NB4 (cell line): ENCODE measurements around the gene ACMSD.

Experiments used
- DNase-seq: peaks from one replicate; pipeline ENCODE4 v3.0.0; 2010; ENCODE audit warnings: low read depth
- H3K4me3 ChIP-seq: one replicate; pipeline ENCODE4 v1.5.1; 2011; ENCODE audit warnings: mild to moderate bottlenecking, low read depth, low read length, moderate library complexity
- MYC ChIP-seq: IDR thresholded peaks from 2 replicates; pipeline ENCODE4 v1.6.1; 2011; ENCODE audit warnings: low read depth, low read length
- POLR2A ChIP-seq: IDR thresholded peaks from 2 replicates; pipeline ENCODE4 v1.6.1; 2011; ENCODE audit warnings: mild to moderate bottlenecking; ENCODE audit not compliant: insufficient read length; ENCODE audit errors: extremely low read depth
- TF ChIP-seq, protein P1 (sequence below): IDR thresholded peaks from one replicate; pipeline ENCODE4 v1.5.1; 2012; ENCODE audit warnings: low read depth, low read length
- TF ChIP-seq, protein P2 (sequence below): IDR thresholded peaks from 2 replicates; pipeline ENCODE4 v1.6.1; 2011; ENCODE audit warnings: low read depth, low read length

Gene ACMSD

DNA sequence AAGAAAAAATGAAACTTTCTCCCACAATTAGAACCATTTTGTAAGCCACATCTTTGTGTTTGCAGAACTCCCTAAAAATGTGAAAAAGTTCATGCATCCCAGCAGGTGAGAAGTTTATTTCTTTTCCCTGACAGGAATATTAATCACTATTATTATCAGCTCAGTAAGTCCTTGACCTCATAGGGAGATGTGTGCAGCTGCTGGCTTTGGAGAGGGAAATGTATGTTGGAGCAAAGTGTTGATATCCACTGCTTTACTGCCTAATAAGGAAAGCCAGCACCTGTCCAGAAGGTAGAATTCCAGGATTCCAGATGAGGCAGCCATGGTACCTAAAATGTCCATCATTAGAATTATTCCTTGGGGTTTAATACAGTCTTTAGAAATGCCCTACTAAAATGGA, 44.4 kb downstream of the ACMSD start:
- no peak overlapping the region for H3K4me3 ChIP-seq
- no peak for TF ChIP-seq MYC
- TF ChIP-seq, protein P1, sequence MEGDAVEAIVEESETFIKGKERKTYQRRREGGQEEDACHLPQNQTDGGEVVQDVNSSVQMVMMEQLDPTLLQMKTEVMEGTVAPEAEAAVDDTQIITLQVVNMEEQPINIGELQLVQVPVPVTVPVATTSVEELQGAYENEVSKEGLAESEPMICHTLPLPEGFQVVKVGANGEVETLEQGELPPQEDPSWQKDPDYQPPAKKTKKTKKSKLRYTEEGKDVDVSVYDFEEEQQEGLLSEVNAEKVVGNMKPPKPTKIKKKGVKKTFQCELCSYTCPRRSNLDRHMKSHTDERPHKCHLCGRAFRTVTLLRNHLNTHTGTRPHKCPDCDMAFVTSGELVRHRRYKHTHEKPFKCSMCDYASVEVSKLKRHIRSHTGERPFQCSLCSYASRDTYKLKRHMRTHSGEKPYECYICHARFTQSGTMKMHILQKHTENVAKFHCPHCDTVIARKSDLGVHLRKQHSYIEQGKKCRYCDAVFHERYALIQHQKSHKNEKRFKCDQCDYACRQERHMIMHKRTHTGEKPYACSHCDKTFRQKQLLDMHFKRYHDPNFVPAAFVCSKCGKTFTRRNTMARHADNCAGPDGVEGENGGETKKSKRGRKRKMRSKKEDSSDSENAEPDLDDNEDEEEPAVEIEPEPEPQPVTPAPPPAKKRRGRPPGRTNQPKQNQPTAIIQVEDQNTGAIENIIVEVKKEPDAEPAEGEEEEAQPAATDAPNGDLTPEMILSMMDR: no peak
- TF ChIP-seq, protein P2, sequence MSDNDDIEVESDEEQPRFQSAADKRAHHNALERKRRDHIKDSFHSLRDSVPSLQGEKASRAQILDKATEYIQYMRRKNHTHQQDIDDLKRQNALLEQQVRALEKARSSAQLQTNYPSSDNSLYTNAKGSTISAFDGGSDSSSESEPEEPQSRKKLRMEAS: no peak
- no peak for TF ChIP-seq POLR2A
- no peak for DNase-seq

DNA sequence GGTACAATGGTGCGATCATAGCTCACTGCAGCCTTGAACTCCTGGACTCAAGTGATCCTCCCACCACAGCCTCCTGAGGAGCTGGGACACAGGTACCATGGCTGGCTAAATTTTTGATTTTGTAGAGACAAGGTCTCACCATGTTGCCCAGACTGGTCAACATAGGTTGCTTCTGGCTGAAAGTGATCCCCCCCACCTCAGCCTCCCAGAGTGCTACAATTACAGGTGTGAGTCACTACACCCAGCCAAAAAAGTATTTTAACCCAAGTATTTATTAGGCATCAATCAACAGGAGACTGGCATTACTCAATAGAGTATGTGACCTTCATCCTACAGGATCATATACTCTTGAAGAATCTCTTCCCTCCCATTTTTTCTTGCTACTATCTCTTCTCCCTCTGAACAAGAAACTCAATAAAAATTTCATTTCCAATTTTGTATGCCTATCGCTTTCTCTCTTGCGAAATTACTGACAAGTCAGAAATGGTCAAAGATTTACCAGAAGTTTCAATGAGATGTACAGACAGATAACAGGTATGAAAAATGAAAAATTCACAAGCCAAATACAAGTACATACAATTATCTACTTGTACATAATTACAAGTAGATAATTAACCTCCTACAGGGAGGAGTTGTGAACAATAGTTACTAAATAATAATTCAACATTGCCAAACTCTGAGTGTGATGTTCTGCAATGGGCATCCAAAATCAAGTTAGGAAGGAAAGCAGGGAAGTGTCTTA, 45.3 kb downstream of the ACMSD start:
- H3K4me3 ChIP-seq: no peak overlapping the region
- no peak for DNase-seq
- TF ChIP-seq, protein P2: no peak
- TF ChIP-seq POLR2A (no peak), MYC (no peak)
- TF ChIP-seq, protein P1: no peak

DNA sequence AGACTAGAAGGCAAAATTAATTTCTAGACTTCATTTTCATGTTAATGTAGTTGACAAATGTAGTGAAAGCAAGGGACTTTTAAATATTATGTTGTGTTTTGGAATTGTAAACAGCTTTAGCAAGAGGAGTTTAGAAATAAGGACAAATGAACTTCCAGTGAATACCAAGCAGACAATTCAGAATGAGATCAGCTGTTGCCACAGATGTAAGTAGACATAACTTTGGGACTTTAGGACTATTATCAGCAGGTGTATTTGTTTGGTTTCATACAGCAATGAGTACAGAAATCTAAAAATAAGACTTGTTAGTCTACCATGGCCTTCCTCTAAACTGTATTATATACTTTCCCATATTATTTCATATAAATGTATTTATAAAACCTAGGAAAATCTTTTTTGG, 46.0 kb downstream of the ACMSD start:
- TF ChIP-seq, protein P1: no peak
- TF ChIP-seq, protein P2: no peak
- TF ChIP-seq MYC: no peak
- TF ChIP-seq POLR2A: no peak
- no peak overlapping the region for H3K4me3 ChIP-seq
- DNase-seq: no peak

DNA sequence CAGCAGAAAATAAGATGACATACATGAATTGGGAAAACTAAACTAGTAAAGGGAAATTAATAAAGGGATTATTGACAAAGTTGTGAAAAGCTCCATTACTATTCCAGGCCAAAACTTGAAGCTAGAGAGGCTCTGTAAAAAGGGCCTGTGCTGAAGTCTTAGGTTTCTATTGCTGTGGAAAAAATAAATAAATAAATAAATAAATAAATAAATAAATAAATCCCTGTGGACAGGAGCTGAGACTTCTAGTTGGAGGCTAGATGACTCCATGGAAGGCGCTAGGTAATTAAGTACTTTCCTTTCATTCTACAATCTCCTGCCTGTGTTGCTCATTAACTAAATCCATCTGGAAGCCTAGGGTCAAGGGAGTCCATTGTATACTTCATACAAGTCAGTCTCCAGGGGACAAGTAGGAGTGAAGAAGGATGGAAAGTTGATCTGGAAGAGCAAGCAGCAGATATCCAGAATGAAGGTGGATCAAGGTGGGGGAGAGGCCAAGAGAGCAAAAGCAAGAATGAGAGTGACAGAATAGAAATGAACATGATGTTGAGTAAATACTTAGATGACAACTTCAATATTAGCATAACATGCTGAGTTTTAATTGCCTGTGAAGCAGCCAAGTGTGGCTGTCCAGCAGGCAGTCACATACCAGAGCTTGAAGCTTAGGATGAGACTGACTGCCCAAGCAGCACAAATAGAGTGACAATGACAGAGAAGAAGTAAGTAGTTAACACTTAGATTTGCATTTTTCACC, 54.0 kb downstream of the ACMSD start:
- no peak for DNase-seq
- TF ChIP-seq, protein P1: no peak
- TF ChIP-seq POLR2A (no peak), MYC (no peak)
- TF ChIP-seq, protein P2: no peak
- H3K4me3 ChIP-seq: no peak overlapping the region

DNA sequence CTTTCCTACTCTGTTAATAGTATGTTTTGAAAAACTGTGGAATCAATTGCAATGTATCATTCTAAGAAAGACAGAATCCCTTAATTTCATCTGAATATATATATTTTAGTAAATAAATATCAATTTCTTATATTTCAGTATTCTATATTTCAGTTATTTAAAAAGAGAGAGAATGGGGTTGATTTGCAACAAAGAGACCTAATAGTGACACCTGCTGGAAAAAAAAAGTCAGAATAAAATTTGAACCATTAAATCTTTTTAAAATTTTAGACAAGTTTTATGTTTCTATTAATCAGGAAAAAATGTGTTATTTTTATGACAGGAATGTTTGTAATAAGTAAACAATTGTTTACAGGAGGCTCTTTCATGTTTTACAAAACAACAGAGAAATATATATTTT, 59.5 kb downstream of the ACMSD start:
- peak; percentile 15 for DNase-seq
- no peak for TF ChIP-seq MYC
- TF ChIP-seq, protein P2: no peak
- TF ChIP-seq, protein P1: no peak
- no peak for TF ChIP-seq POLR2A

More for the DNA sequence above, 59.5 kb downstream of the ACMSD start:
- no peak overlapping the region for H3K4me3 ChIP-seq
